Ascending aorta (tissue), 2 donors: ENCODE measurements around the gene ADAP1. TPM values are rescaled to one million over a fixed set of nuclear protein-coding genes. Genes with fewer than 3 reads are reported as not detected.
A peak's percentile ranks its signal among the peaks of the same experiment; 100 is the strongest.
"Not testable (repeated sequence)": the region's sequence is repeated elsewhere in the genome, so short reads cannot be mapped to it uniquely, and the experiment has no call there.

Source experiments
- DNase-seq, 2 donors: peaks; one replicate each; pipeline ENCODE4 v3.0.0-alpha.2; 2019; ENCODE audit warnings: low spot score in 2 of 2
- H3K27ac ChIP-seq, 2 donors: fragments of 200-600 bp; sonication (generic); one replicate each; pipeline ENCODE4 v1.5.1; 2016 to 2017; ENCODE audit warnings: mild to moderate bottlenecking in 1 of 2
- H3K27me3 ChIP-seq: fragments of 200-600 bp; sonication (generic); one replicate; pipeline ENCODE4 v1.5.1; 2017
- H3K36me3 ChIP-seq, 2 donors: fragments of 200-600 bp; sonication (generic); one replicate each; pipeline ENCODE4 v1.5.1; 2016
- H3K4me1 ChIP-seq, 2 donors: fragments of 200-600 bp; sonication (generic); one replicate each; pipeline ENCODE4 v1.5.1; 2016 to 2017; ENCODE audit warnings: mild to moderate bottlenecking in 1 of 2
- H3K4me3 ChIP-seq, 2 donors: fragments of 200-600 bp; sonication (generic); one replicate each; pipeline ENCODE4 v1.5.1; 2016 to 2017; ENCODE audit warnings: mild to moderate bottlenecking in 1 of 2
- H3K9me3 ChIP-seq, 2 donors: fragments of 200-600 bp; sonication (generic); one replicate each; pipeline ENCODE4 v1.5.1; 2016
- CTCF ChIP-seq, 3 experiments: fragments of 200-600 bp in 2 of 3; fragments of 450-650 bp in 1 of 3; sonication (generic) in 2 of 3; IDR thresholded peaks; one replicate each; pipeline ENCODE4 v1.5.1; 2016 to 2019; ENCODE audit warnings: antibody characterized with exemption in 3 of 3, mild to moderate bottlenecking in 1 of 3, moderate library complexity in 1 of 3
- intact Hi-C: fragments of 100-400 bp; cut with DNase I; formaldehyde crosslinking; loops from one replicate; pipeline ENCODE4 v1.15.1; 2023
- total RNA-seq: library from RNA; depleted of rRNA; stranded (reverse); fragments of >200 nt; gene quantifications from one replicate; pipeline ENCODE4 v1.1.0, GENCODE V29; 2016

ADAP1 gene
- 44.5 TPM for total RNA-seq

GRCh38 chr7:954330-955238, at the start of gene ADAP1:
ADAP1 (minus strand) TSS chr7:954680; CDS start chr7:954477, 203 bp downstream.
- Histone ChIP-seq H3K27ac (peak within 1 kb of the TSS in 1 of 2 donors; percentile 30), H3K36me3 (no peaks in the 10 kb centered on the region), H3K4me3 (peak within 1 kb of the TSS; percentile 53 to 91), H3K4me1 (peaks cover 4 to 11% of the 10 kb centered on the region in 2 donors), H3K27me3 (no peaks in the 10 kb centered on the region), H3K9me3 (no peaks in the 10 kb centered on the region)
- peak in 1 of 2 donors; percentile 62 for DNase-seq
- TF ChIP-seq CTCF (IDR thresholded peaks at IDR 0.05) = peak in 1 of 3 experiments; percentile 37
- intact Hi-C loops = no loop called here

GRCh38 chr7:1002445-1002844, 48.0 kb upstream of the ADAP1 start:
- intact Hi-C loops, H3K9me3 ChIP-seq, H3K4me3 ChIP-seq, DNase-seq, H3K27me3 ChIP-seq, H3K27ac ChIP-seq, H3K4me1 ChIP-seq: not testable (repeated sequence)
- H3K36me3 ChIP-seq = peaks cover 23 to 51% of the 10 kb centered on the region in 2 donors

GRCh38 chr7:1002026-1002425, 47.5 kb upstream of the ADAP1 start:
- H3K4me1 ChIP-seq, intact Hi-C loops, H3K9me3 ChIP-seq, DNase-seq, H3K27me3 ChIP-seq, H3K27ac ChIP-seq, H3K4me3 ChIP-seq: not testable (repeated sequence)
- H3K36me3 ChIP-seq = peaks cover 23 to 51% of the 10 kb centered on the region in 2 donors

- H3K4me1 ChIP-seq, H3K27ac ChIP-seq, H3K9me3 ChIP-seq, H3K4me3 ChIP-seq, H3K27me3 ChIP-seq, intact Hi-C loops, DNase-seq: not testable (repeated sequence)
- H3K36me3 ChIP-seq = peaks cover 26 to 55% of the 10 kb centered on the region in 2 donors
Observed at GRCh38 chr7:1001069-1001770, 46.7 kb upstream of the ADAP1 start.

- H3K36me3 ChIP-seq = peaks cover 35 to 60% of the 10 kb centered on the region in 2 donors
- no peaks in the 10 kb centered on the region for H3K4me1 ChIP-seq
- H3K4me3 ChIP-seq = no peak overlapping the region
- H3K27me3 ChIP-seq = no peaks in the 10 kb centered on the region
- intact Hi-C loops = no loop called here
- H3K27ac ChIP-seq = no peak overlapping the region
- no peaks in the 10 kb centered on the region for H3K9me3 ChIP-seq
- no peak for DNase-seq
- TF ChIP-seq CTCF (IDR thresholded peaks at IDR 0.05) = no peak
Observed at GRCh38 chr7:999941-1000935, 45.8 kb upstream of the ADAP1 start.

- Histone ChIP-seq H3K4me1 (no peaks in the 10 kb centered on the region), H3K4me3 (no peak overlapping the region), H3K36me3 (peaks cover 30 to 57% of the 10 kb centered on the region in 2 donors), H3K9me3 (no peaks in the 10 kb centered on the region), H3K27ac (no peak overlapping the region), H3K27me3 (no peaks in the 10 kb centered on the region)
- intact Hi-C loops = no loop called here
- DNase-seq = no peak
- no peak for TF ChIP-seq CTCF (IDR thresholded peaks at IDR 0.05)
Observed at GRCh38 chr7:999149-999879, 44.8 kb upstream of the ADAP1 start.
